H9 (cell line): Measurements from ENCODE around the gene DDX55. TPM values are rescaled to one million over a fixed set of nuclear protein-coding genes. Genes with fewer than 3 reads are reported as not detected.
A peak's percentile ranks its signal among the peaks of the same experiment; 100 is the strongest.

ENCODE experiments used
- DNase-seq: peaks from one replicate; pipeline ENCODE4 v3.0.0-alpha.2; 2017
- H2AFZ ChIP-seq: one replicate; pipeline ENCODE4 v1.6.1; 2013; ENCODE audit warnings: mild to moderate bottlenecking, low read length, control low read depth, moderate library complexity
- H2AK5ac ChIP-seq: 2 replicates; pipeline ENCODE4 v1.6.1; 2013; ENCODE audit warnings: low read length, control low read depth, mixed read lengths; ENCODE audit not compliant: insufficient read length
- H2BK120ac ChIP-seq: one replicate; pipeline ENCODE4 v1.6.1; 2013; ENCODE audit warnings: low read depth, mild to moderate bottlenecking, low read length, control low read depth, inconsistent platforms; ENCODE audit not compliant: poor library complexity, severe bottlenecking
- H2BK12ac ChIP-seq: 2 replicates; pipeline ENCODE4 v1.6.1; 2013; ENCODE audit warnings: low read length, control low read depth, mixed read lengths, low read depth; ENCODE audit not compliant: insufficient read length
- H2BK15ac ChIP-seq: 2 replicates; pipeline ENCODE4 v1.6.1; 2013; ENCODE audit warnings: low read depth, low read length, control low read depth
- H2BK20ac ChIP-seq: one replicate; pipeline ENCODE4 v1.6.1; 2013; ENCODE audit warnings: low read depth, mild to moderate bottlenecking, low read length, control low read depth, inconsistent platforms; ENCODE audit not compliant: poor library complexity, severe bottlenecking
- H2BK5ac ChIP-seq: 2 replicates; pipeline ENCODE4 v1.6.1; 2013; ENCODE audit warnings: low read length, control low read depth, mixed read lengths; ENCODE audit not compliant: insufficient read length
- H3K14ac ChIP-seq: 2 replicates; pipeline ENCODE4 v1.6.1; 2013; ENCODE audit warnings: low read length, control low read depth; ENCODE audit not compliant: insufficient read depth
- H3K18ac ChIP-seq: 2 replicates; pipeline ENCODE4 v1.6.1; 2013; ENCODE audit warnings: low read depth, mild to moderate bottlenecking, mixed read lengths, low read length, control low read depth; ENCODE audit not compliant: insufficient read length
- H3K23ac ChIP-seq: 2 replicates; pipeline ENCODE4 v1.6.1; 2013; ENCODE audit warnings: low read length, control low read depth, mixed read lengths, low read depth; ENCODE audit not compliant: insufficient read length
- H3K23me2 ChIP-seq: 2 replicates; pipeline ENCODE4 v1.6.1; 2013; ENCODE audit warnings: low read depth, mild to moderate bottlenecking, mixed read lengths, low read length, control low read depth; ENCODE audit not compliant: insufficient read length, poor library complexity, severe bottlenecking
- H3K27ac ChIP-seq: 2 replicates; pipeline ENCODE4 v1.5.1; 2013; ENCODE audit warnings: low read length, control low read depth, mixed read lengths, low read depth; ENCODE audit not compliant: insufficient read length
- H3K27me3 ChIP-seq: 2 replicates; pipeline ENCODE4 v1.6.1; 2013; ENCODE audit warnings: low read length, control low read depth, inconsistent platforms; ENCODE audit not compliant: insufficient read depth
- H3K4ac ChIP-seq: 2 replicates; pipeline ENCODE4 v1.6.1; 2013; ENCODE audit warnings: low read depth, mild to moderate bottlenecking, control low read depth, inconsistent platforms, low read length, moderate library complexity
- H3K4me1 ChIP-seq: 2 replicates; pipeline ENCODE4 v1.6.1; 2013; ENCODE audit warnings: low read length, control low read depth, inconsistent platforms; ENCODE audit not compliant: insufficient read depth
- H3K4me2 ChIP-seq: 2 replicates; pipeline ENCODE4 v1.6.1; 2013; ENCODE audit warnings: low read length, control low read depth, mixed read lengths; ENCODE audit not compliant: insufficient read length, insufficient read depth
- H3K56ac ChIP-seq: 2 replicates; pipeline ENCODE4 v1.6.1; 2013; ENCODE audit warnings: low read depth, mild to moderate bottlenecking, mixed read lengths, low read length, control low read depth; ENCODE audit not compliant: insufficient read length
- H3K79me1 ChIP-seq: 2 replicates; pipeline ENCODE4 v1.6.1; 2013; ENCODE audit warnings: low read depth, mild to moderate bottlenecking, moderate library complexity, low read length, control low read depth, inconsistent platforms; ENCODE audit not compliant: insufficient read depth, poor library complexity, severe bottlenecking
- H3K79me2 ChIP-seq: 2 replicates; pipeline ENCODE4 v1.6.1; 2013; ENCODE audit warnings: low read length, control low read depth, inconsistent platforms; ENCODE audit not compliant: insufficient read depth
- H3K9ac ChIP-seq: 2 replicates; pipeline ENCODE4 v1.6.1; 2013; ENCODE audit warnings: low read length, control low read depth, mixed read lengths; ENCODE audit not compliant: insufficient read length; ENCODE audit errors: extremely low read depth
- H3K9me3 ChIP-seq: one replicate; pipeline ENCODE4 v1.6.1; 2013; ENCODE audit warnings: low read depth, low read length, inconsistent platforms; ENCODE audit not compliant: control insufficient read depth
- H3T11ph ChIP-seq: one replicate; pipeline ENCODE4 v1.6.1; 2013; ENCODE audit warnings: mild to moderate bottlenecking, low read length, control low read depth, inconsistent platforms
- H4K20me1 ChIP-seq: one replicate; pipeline ENCODE4 v1.6.1; 2013; ENCODE audit not compliant: control insufficient read depth, insufficient read length, insufficient read depth
- H4K5ac ChIP-seq: 2 replicates; pipeline ENCODE4 v1.6.1; 2013; ENCODE audit warnings: low read depth, mild to moderate bottlenecking, mixed read lengths, low read length, control low read depth; ENCODE audit not compliant: insufficient read length
- H4K8ac ChIP-seq: replicated peaks from 2 replicates; pipeline ENCODE4 v1.6.1; 2013; ENCODE audit warnings: low read length, control low read depth, mixed read lengths, low read depth; ENCODE audit not compliant: insufficient read length
- H4K91ac ChIP-seq: 2 replicates; pipeline ENCODE4 v1.6.1; 2013; ENCODE audit warnings: low read depth, mild to moderate bottlenecking, moderate library complexity, mixed read lengths, low read length, control low read depth; ENCODE audit not compliant: insufficient read length
- H3K27ac Mint-ChIP-seq, 3 experiments: 2 replicates in 2 of 3; 3 replicates in 1 of 3; pipeline ENCODE4 v1.8.0; 2020 to 2021; ENCODE audit warnings: mixed read lengths in 3 of 3, mild to moderate bottlenecking in 1 of 3, moderate library complexity in 1 of 3
- H3K27me3 Mint-ChIP-seq: 2 replicates; pipeline ENCODE4 v1.8.0; 2021; ENCODE audit warnings: low read depth, mild to moderate bottlenecking, moderate library complexity, mixed read lengths
- H3K36me3 Mint-ChIP-seq, 3 experiments: 2 replicates in 2 of 3; 3 replicates in 1 of 3; pipeline ENCODE4 v1.8.0; 2020 to 2021; ENCODE audit warnings: low read depth in 3 of 3, mixed read lengths in 3 of 3; ENCODE audit not compliant: insufficient read depth in 1 of 3
- H3K4me1 Mint-ChIP-seq, 2 experiments: 2 replicates each; pipeline ENCODE4 v1.8.0; 2020; ENCODE audit warnings: mixed read lengths in 2 of 2
- H3K4me3 Mint-ChIP-seq, 2 experiments: 2 replicates in 1 of 2; 3 replicates in 1 of 2; pipeline ENCODE4 v1.8.0; 2020 to 2021; ENCODE audit warnings: mild to moderate bottlenecking in 2 of 2, mixed read lengths in 2 of 2, moderate library complexity in 1 of 2
- H3K9me3 Mint-ChIP-seq, 2 experiments: 2 replicates in 1 of 2; 3 replicates in 1 of 2; pipeline ENCODE4 v1.8.0; 2020; ENCODE audit warnings: mild to moderate bottlenecking in 2 of 2, mixed read lengths in 2 of 2, moderate library complexity in 1 of 2
- WGBS: extraction: QIAGEN DNeasy Blood & Tissue Kit; methylation state at CpG from one replicate; pipeline ENCODE4 v1.1.7; 2013; ENCODE audit warnings: missing lambda C conversion rate, low lambda C conversion rate, mixed read lengths; ENCODE audit not compliant: insufficient read length; ENCODE audit errors: extremely low coverage; 5-methylcytosine and 5-hydroxymethylcytosine counted together
- total RNA-seq: library from RNA; stranded (reverse); gene quantifications from 2 replicates; pipeline ENCODE4 v1.2.1, GENCODE V29; 2021
- TF ChIP-seq, protein P1 (sequence below): fragments of 200-600 bp; sonication (generic); conservative IDR thresholded peaks from 3 replicates; pipeline ENCODE4 v1.8.0; 2021; ENCODE audit warnings: antibody characterized with exemption, mild to moderate bottlenecking

DDX55 gene
- total RNA-seq, 1 experiment from 2014 or later: 51.7 TPM

DNA sequence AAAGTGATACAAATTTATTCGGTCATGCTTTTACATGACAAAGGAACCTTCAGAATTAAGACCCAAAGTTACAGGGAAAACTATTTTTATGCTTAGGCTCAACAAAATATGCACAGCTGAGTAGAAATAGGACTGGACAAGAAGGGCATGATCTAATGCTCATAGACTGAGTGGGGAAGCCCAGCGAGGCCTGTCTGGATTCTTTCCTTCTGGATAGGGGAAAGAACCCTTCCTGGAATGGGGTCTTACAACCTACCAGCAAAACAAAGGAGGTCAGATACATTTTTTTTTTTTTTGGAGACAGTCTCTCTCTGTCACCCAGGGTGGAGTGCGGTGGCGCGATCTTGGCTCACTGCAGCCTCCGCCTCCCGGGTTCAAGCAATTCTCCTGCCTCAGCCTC, 2.2 kb upstream of the DDX55 start:
- Histone ChIP-seq H4K8ac (no peak overlapping the region), H3K4me1 (no peaks in the 10 kb centered on the region; the same call in 1 of the 2 replicates), H4K91ac (no peak overlapping the region), H3K27ac (no peak overlapping the region), H2BK120ac (no peak overlapping the region), H2BK5ac (no peak overlapping the region), H2BK15ac (no peak overlapping the region), H2BK12ac (no peak overlapping the region), H3K56ac (no peak overlapping the region), H3K23ac (no peak overlapping the region), H3K9ac (no peak overlapping the region), H2BK20ac (no peak overlapping the region), H3K4me2 (no peak overlapping the region), H3K18ac (no peak overlapping the region), H3K27me3 (no peaks in the 10 kb centered on the region), H2AK5ac (no peak overlapping the region), H3K4ac (no peak overlapping the region), H3T11ph (no peak overlapping the region), H3K23me2 (peaks cover 9% of the 10 kb centered on the region), H3K79me1 (peaks cover 7% of the 10 kb centered on the region), H4K5ac (no peak overlapping the region), H3K9me3 (no peaks in the 10 kb centered on the region), H2AFZ (no peak overlapping the region), H3K14ac (no peak overlapping the region), H4K20me1 (no peaks in the 10 kb centered on the region), H3K79me2 (peaks cover 21% of the 10 kb centered on the region; the same call in 1 of the 2 replicates)
- WGBS: no CpG with 5 or more reads among the region's 7 CpGs
- TF ChIP-seq, protein P1, sequence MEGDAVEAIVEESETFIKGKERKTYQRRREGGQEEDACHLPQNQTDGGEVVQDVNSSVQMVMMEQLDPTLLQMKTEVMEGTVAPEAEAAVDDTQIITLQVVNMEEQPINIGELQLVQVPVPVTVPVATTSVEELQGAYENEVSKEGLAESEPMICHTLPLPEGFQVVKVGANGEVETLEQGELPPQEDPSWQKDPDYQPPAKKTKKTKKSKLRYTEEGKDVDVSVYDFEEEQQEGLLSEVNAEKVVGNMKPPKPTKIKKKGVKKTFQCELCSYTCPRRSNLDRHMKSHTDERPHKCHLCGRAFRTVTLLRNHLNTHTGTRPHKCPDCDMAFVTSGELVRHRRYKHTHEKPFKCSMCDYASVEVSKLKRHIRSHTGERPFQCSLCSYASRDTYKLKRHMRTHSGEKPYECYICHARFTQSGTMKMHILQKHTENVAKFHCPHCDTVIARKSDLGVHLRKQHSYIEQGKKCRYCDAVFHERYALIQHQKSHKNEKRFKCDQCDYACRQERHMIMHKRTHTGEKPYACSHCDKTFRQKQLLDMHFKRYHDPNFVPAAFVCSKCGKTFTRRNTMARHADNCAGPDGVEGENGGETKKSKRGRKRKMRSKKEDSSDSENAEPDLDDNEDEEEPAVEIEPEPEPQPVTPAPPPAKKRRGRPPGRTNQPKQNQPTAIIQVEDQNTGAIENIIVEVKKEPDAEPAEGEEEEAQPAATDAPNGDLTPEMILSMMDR: no peak
- Mint-ChIP-seq H3K4me1 (peaks cover 9 to 12% of the 10 kb centered on the region in 2 experiments), H3K9me3 (no peaks in the 10 kb centered on the region), H3K36me3 (peaks cover 21 to 48% (median 40%) of the 10 kb centered on the region in 3 experiments; a peak in 6 of 7 replicates), H3K27ac (peak overlapping the region in 1 of 3 experiments; percentile 44; a peak in 1 of 7 replicates), H3K4me3 (peak overlapping the region in 1 of 2 experiments; percentile 57; a peak in 2 of 5 replicates), H3K27me3 (no peaks in the 10 kb centered on the region)
- no peak for DNase-seq
